ENCODE results near the gene WDR37.
A peak's percentile ranks its signal among the peaks of the same experiment; 100 is the strongest.
"Not testable (repeated sequence)": the region's sequence is repeated elsewhere in the genome, so short reads cannot be mapped to it uniquely, and the experiment has no call there.

WDR37 gene

GRCh38 chr10:1109795-1110673 is 53.8 kb downstream of the WDR37 start:
- DNase-seq = peak; percentile 69 to 87

- DNase-seq = no peak
Measured at GRCh38 chr10:1110674-1111119, 54.5 kb downstream of the WDR37 start.

GRCh38 chr10:1114315-1114714 is 58.1 kb downstream of the WDR37 start:
- no peak for DNase-seq

- DNase-seq = no peak
Measured at GRCh38 chr10:1114719-1115606, 58.8 kb downstream of the WDR37 start.

- DNase-seq = no peak
Measured at GRCh38 chr10:1115607-1115955, 59.4 kb downstream of the WDR37 start.

- no peak for DNase-seq
Measured at GRCh38 chr10:1116051-1116450, 59.9 kb downstream of the WDR37 start.

GRCh38 chr10:1116696-1117280 is 60.6 kb downstream of the WDR37 start:
- no peak for DNase-seq

GRCh38 chr10:1117651-1118050 is 61.5 kb downstream of the WDR37 start:
- no peak for DNase-seq

- not testable (repeated sequence) for DNase-seq
Measured at GRCh38 chr10:1118318-1118717, 62.1 kb downstream of the WDR37 start.

- no peak for DNase-seq
Measured at GRCh38 chr10:1119027-1119426, 62.8 kb downstream of the WDR37 start.

- DNase-seq = no peak
Measured at GRCh38 chr10:1119501-1119900, 63.3 kb downstream of the WDR37 start.

GRCh38 chr10:1120306-1120705 is 64.1 kb downstream of the WDR37 start:
- DNase-seq = no peak

- no peak for DNase-seq
Measured at GRCh38 chr10:1120801-1121211, 64.6 kb downstream of the WDR37 start.

- no peak for DNase-seq
Measured at GRCh38 chr10:1121271-1121970, 65.2 kb downstream of the WDR37 start.

GRCh38 chr10:1122349-1122748 is 66.2 kb downstream of the WDR37 start:
- no peak for DNase-seq

GRCh38 chr10:1123198-1123597 is 67.0 kb downstream of the WDR37 start:
- DNase-seq = no peak

GRCh38 chr10:1123972-1124371 is 67.8 kb downstream of the WDR37 start:
- DNase-seq = no peak

GRCh38 chr10:1124796-1125195 is 68.6 kb downstream of the WDR37 start:
- no peak for DNase-seq

- DNase-seq = no peak
Measured at GRCh38 chr10:1126461-1126860, 70.3 kb downstream of the WDR37 start.

- DNase-seq = no peak
Measured at GRCh38 chr10:1127629-1128028, 71.4 kb downstream of the WDR37 start.

GRCh38 chr10:1128115-1128514 is 71.9 kb downstream of the WDR37 start:
- DNase-seq = no peak

- DNase-seq = no peak
Measured at GRCh38 chr10:1128649-1129048, 72.5 kb downstream of the WDR37 start.

GRCh38 chr10:1130226-1130625 is 74.0 kb downstream of the WDR37 start:
- no peak for DNase-seq
